ENCODE results near the gene PHF2.

DNA sequence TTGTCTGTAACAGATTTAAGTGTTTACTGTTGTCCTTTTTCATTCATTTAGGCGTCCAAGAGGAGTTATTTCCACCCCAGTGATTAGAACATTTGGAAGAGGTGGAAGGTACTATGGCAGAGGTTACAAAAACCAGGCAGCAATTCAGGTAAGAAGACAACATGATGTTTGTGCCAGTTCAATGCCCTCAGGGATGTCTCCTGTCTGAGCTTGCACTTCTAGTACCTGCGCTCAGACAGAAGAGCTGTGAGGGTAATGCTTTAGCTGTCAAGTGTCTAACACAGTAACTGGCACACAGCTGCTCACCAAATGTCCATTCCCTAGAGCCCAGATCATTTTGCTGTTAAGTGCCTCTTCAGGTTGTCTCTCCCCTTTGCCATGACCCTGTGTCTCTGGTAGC, 14.2 kb upstream of the PHF2 start:
- TF ChIP-seq, protein P1, sequence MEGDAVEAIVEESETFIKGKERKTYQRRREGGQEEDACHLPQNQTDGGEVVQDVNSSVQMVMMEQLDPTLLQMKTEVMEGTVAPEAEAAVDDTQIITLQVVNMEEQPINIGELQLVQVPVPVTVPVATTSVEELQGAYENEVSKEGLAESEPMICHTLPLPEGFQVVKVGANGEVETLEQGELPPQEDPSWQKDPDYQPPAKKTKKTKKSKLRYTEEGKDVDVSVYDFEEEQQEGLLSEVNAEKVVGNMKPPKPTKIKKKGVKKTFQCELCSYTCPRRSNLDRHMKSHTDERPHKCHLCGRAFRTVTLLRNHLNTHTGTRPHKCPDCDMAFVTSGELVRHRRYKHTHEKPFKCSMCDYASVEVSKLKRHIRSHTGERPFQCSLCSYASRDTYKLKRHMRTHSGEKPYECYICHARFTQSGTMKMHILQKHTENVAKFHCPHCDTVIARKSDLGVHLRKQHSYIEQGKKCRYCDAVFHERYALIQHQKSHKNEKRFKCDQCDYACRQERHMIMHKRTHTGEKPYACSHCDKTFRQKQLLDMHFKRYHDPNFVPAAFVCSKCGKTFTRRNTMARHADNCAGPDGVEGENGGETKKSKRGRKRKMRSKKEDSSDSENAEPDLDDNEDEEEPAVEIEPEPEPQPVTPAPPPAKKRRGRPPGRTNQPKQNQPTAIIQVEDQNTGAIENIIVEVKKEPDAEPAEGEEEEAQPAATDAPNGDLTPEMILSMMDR (IDR thresholded peaks at IDR 0.05), result no peak
- TF ChIP-seq POLR2A (IDR thresholded peaks at IDR 0.05), result no peak

All from thyroid gland (tissue), 4 donors.